Endothelial cell of umbilical vein (primary cell): Measurements from ENCODE around the gene TCF15. TPM values are rescaled to one million over a fixed set of nuclear protein-coding genes. Genes with fewer than 3 reads are reported as not detected.

Experiments used
- BruUV-seq: library from RNA; stranded (reverse); fragments of 400-500 nt; replicated peaks from 2 replicates; lab custom pipeline; 2021; lab: Mats Ljungman, UMichigan
- CTCF ChIA-PET: fragments of 300-600, 350-600 bp; sonication (Branson Sonifier 250); formaldehyde crosslinking; loops from one replicate; lab custom pipeline; 2021; ENCODE audit warnings: antibody characterized with exemption, inconsistent platforms; lab: Charles Lee
- POLR2A ChIA-PET: fragments of 300-600, 350-600 bp; sonication (Branson Sonifier 250); formaldehyde crosslinking; loops from one replicate; lab custom pipeline; 2021; ENCODE audit warnings: antibody characterized with exemption, inconsistent platforms; lab: Charles Lee
- DNase-seq: peaks from one replicate; pipeline ENCODE4 v3.0.0-alpha.2; 2011; ENCODE audit warnings: low read depth, low spot score
- FAIRE-seq: peaks from 2 replicates; lab custom pipeline; 2011; peaks lifted over from hg19 to GRCh38; lab: Jason Lieb, UNC
- H2AFZ ChIP-seq: 2 replicates; pipeline ENCODE4 v1.6.0; 2012; ENCODE audit warnings: low read depth, low read length, control low read depth, inconsistent platforms
- H3K27ac ChIP-seq: 2 replicates; pipeline ENCODE4 v1.5.1; 2011; ENCODE audit warnings: low read depth, mild to moderate bottlenecking, control low read depth, low read length, moderate library complexity; ENCODE audit not compliant: insufficient read depth
- H3K27me3 ChIP-seq, 2 experiments: 2 replicates each; pipeline versions ENCODE4 v1.6.0 to v1.6.1; 2011; ENCODE audit warnings: low read length in 2 of 2, mixed read lengths in 1 of 2; ENCODE audit not compliant: control insufficient read depth in 2 of 2, insufficient read depth in 2 of 2
- H3K36me3 ChIP-seq, 2 experiments: 2 replicates in 1 of 2; 3 replicates in 1 of 2; pipeline ENCODE4 v1.5.1; 2011; ENCODE audit warnings: low read length in 2 of 2, mild to moderate bottlenecking in 1 of 2, moderate library complexity in 1 of 2; ENCODE audit not compliant: control insufficient read depth in 2 of 2, insufficient read depth in 2 of 2; ENCODE audit errors: extremely low read depth in 1 of 2
- H3K4me1 ChIP-seq: 3 replicates; pipeline ENCODE4 v1.5.1; 2011; ENCODE audit warnings: mild to moderate bottlenecking, low read length; ENCODE audit not compliant: control insufficient read depth, insufficient read depth; ENCODE audit errors: extremely low read depth
- H3K4me2 ChIP-seq: 2 replicates; pipeline ENCODE4 v1.6.1; 2011; ENCODE audit warnings: low read length, control low read depth, mixed read lengths; ENCODE audit not compliant: insufficient read depth
- H3K4me3 ChIP-seq, 3 experiments: fragments of 200-600 bp in 1 of 3; sonication (generic), shearing (Covaris generic) in 1 of 3; replicated peaks in 1 of 3; 2 replicates each; pipeline ENCODE4 v1.5.1; 2011 to 2016; ENCODE audit warnings: control low read depth in 3 of 3, low read length in 3 of 3, mild to moderate bottlenecking in 2 of 3, inconsistent platforms in 1 of 3, low read depth in 1 of 3, moderate library complexity in 1 of 3; ENCODE audit not compliant: insufficient read depth in 1 of 3
- H3K79me2 ChIP-seq: 2 replicates; pipeline ENCODE4 v1.6.0; 2012; ENCODE audit warnings: low read length, inconsistent platforms; ENCODE audit not compliant: control insufficient read depth, insufficient read depth
- H3K9ac ChIP-seq: replicated peaks from 2 replicates; pipeline ENCODE3; 2011; ENCODE audit warnings: low read length, control low read depth; ENCODE audit not compliant: insufficient read depth; ENCODE audit errors: extremely low read depth
- H3K9me1 ChIP-seq: replicated peaks from 3 replicates; pipeline ENCODE4 v1.6.0; 2011; ENCODE audit warnings: mild to moderate bottlenecking, low read length; ENCODE audit not compliant: control insufficient read depth, insufficient read depth; ENCODE audit errors: extremely low read depth
- H3K9me3 ChIP-seq: replicated peaks from 2 replicates; pipeline ENCODE4 v1.5.1; 2012; ENCODE audit warnings: low read length, inconsistent platforms; ENCODE audit not compliant: control insufficient read depth, insufficient read depth
- H4K20me1 ChIP-seq: replicated peaks from 2 replicates; pipeline ENCODE3; 2011; ENCODE audit warnings: mild to moderate bottlenecking, low read length; ENCODE audit not compliant: control insufficient read depth, insufficient read depth; ENCODE audit errors: extremely low read depth
- EZH2 ChIP-seq: IDR thresholded peaks from 2 replicates; pipeline ENCODE4 v1.6.1; 2012; ENCODE audit warnings: borderline replicate concordance, low read depth, mild to moderate bottlenecking, moderate library complexity, low read length, inconsistent platforms; ENCODE audit not compliant: severe bottlenecking
- FOS ChIP-seq: IDR thresholded peaks from 2 replicates; pipeline ENCODE4 v1.6.1; 2011; ENCODE audit warnings: mild to moderate bottlenecking, low read length, moderate library complexity, borderline replicate concordance; ENCODE audit not compliant: insufficient read depth
- GATA2 ChIP-seq: IDR thresholded peaks from 2 replicates; pipeline ENCODE4 v1.7.0; 2011; ENCODE audit warnings: low read depth, mild to moderate bottlenecking, moderate library complexity, mixed read lengths, low read length; ENCODE audit not compliant: insufficient read length, insufficient read depth
- JUN ChIP-seq: IDR thresholded peaks from 2 replicates; pipeline ENCODE4 v1.6.1; 2011; ENCODE audit warnings: borderline replicate concordance, low read depth; ENCODE audit not compliant: insufficient read length, insufficient read depth
- MYC ChIP-seq: IDR thresholded peaks from one replicate; pipeline ENCODE4 v1.6.1; 2011; ENCODE audit warnings: mild to moderate bottlenecking, low read depth, low read length
- POLR2A ChIP-seq: IDR thresholded peaks from 2 replicates; pipeline ENCODE4 v1.6.1; 2012; ENCODE audit warnings: low read depth, mild to moderate bottlenecking, control low read depth, low read length
- dilution Hi-C: fragments of 300-500 bp; cut with MboI; formaldehyde crosslinking; loops from one replicate; pipeline ENCODE4 v1.15.0; 2019; ENCODE audit warnings: low sequenced_read_pairs; ENCODE audit not compliant: extremely low pct_ligation_motif_present
- intact Hi-C: fragments of 100-400 bp; cut with micrococcal nuclease; formaldehyde crosslinking; loops from one replicate; pipeline ENCODE4 v1.10.0; 2022
- polyA plus RNA-seq, 4 experiments: library from polyadenylated mRNA; depleted of rRNA in 3 of 4; stranded (reverse) in 3 of 4; unstranded in 1 of 4; fragments of >200 nt; gene quantifications; 2 replicates each; pipeline versions ENCODE4 v1.2.1 to v1.2.3, GENCODE V29; 2011 to 2012; ENCODE audit warnings: missing spikeins in 1 of 4
- total RNA-seq: library from RNA; stranded (reverse); gene quantifications from 2 replicates; pipeline ENCODE4 v1.2.3, GENCODE V29; 2021
- TF ChIP-seq, protein P1 (sequence below): IDR thresholded peaks from 2 replicates; pipeline ENCODE4 v1.6.1; 2011; ENCODE audit not compliant: insufficient read depth, insufficient read length

TCF15 gene
- total and polyA plus RNA-seq, 2 donors (not counting 3 experiments of a cell fraction or from before 2014, with no cell fraction given) = 0.07 to 1.3 TPM

DNA sequence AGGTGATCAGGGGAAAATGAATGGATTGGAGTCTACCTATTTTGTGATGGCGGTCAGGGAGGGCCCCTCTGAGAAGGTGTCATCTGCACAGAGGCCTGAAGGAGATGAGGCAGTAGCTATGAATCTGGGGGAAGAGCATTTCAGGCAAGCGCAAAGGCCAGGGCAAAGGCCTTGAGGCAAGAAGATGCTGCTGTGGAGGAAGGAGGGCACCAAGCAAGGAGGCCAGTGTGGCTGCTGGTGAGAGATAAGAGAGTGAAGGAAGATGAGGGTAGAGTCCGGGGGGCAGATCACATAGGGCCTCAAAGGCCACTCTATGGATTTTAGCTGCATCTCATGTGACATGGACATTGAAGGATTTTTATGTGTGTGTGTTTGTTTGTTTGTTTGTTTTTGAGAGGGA is 45.9 kb downstream of the TCF15 start:
- H3K4me1 ChIP-seq = no peaks in the 10 kb centered on the region
- no peak overlapping the region for H3K9ac ChIP-seq
- H3K4me3 ChIP-seq = no peak overlapping the region
- H3K27ac ChIP-seq = no peak overlapping the region
- no peaks in the 10 kb centered on the region for H3K9me1 ChIP-seq
- no peak for TF ChIP-seq POLR2A
- no peak for TF ChIP-seq JUN
- no peak for TF ChIP-seq EZH2
- TF ChIP-seq, protein P1, sequence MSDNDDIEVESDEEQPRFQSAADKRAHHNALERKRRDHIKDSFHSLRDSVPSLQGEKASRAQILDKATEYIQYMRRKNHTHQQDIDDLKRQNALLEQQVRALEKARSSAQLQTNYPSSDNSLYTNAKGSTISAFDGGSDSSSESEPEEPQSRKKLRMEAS = no peak
- TF ChIP-seq GATA2 = no peak
- TF ChIP-seq FOS = no peak
- H3K79me2 ChIP-seq = no peaks in the 10 kb centered on the region
- FAIRE-seq (no peak), DNase-seq (no peak)
- no peak overlapping the region for H3K4me2 ChIP-seq
- no peaks in the 10 kb centered on the region for H4K20me1 ChIP-seq
- peaks cover 0 to 12% of the 10 kb centered on the region in 2 experiments for H3K27me3 ChIP-seq
- dilution Hi-C loops (no loop called here), intact Hi-C loops (no loop called here)
- no peaks in the 10 kb centered on the region for H3K36me3 ChIP-seq
- BruUV-seq = no TSS peak
- no peaks in the 10 kb centered on the region for H3K9me3 ChIP-seq
- no peak overlapping the region for H2AFZ ChIP-seq
- POLR2A ChIA-PET = interaction anchor here (0.5 kb wide), 1 partner anchor 29 kb away, joined by 8 read pairs; no protein-coding TSS in a partner anchor
- CTCF ChIA-PET = interaction anchor here (2.1 to 6.0 kb wide), 4 partner anchors 12 to 175 kb away, joined by 9 to 298 read pairs (median 34); no protein-coding TSS in a partner anchor

- dilution Hi-C loops (no loop called here), intact Hi-C loops (no loop called here)
- POLR2A ChIA-PET = no interaction called here
- CTCF ChIA-PET = interaction anchor here (1.2 to 6.0 kb wide), 10 partner anchors 9 to 176 kb away, joined by 3 to 298 read pairs (median 12); no protein-coding TSS in a partner anchor
- TF ChIP-seq JUN (no peak), GATA2 (no peak), MYC (no peak)
- TF ChIP-seq, protein P1 = no peak
- H3K9ac ChIP-seq = no peak overlapping the region
- H3K4me1 ChIP-seq = no peaks in the 10 kb centered on the region
- no peaks in the 10 kb centered on the region for H3K9me3 ChIP-seq
- no peak overlapping the region for H3K4me3 ChIP-seq
- no peak overlapping the region for H2AFZ ChIP-seq
- no peaks in the 10 kb centered on the region for H3K9me1 ChIP-seq
- no TSS peak for BruUV-seq
- no peaks in the 10 kb centered on the region for H3K36me3 ChIP-seq
- no peak overlapping the region for H3K27ac ChIP-seq
- H3K27me3 ChIP-seq = peaks cover 0 to 12% of the 10 kb centered on the region in 2 experiments
- FAIRE-seq (no peak), DNase-seq (no peak)
- no peaks in the 10 kb centered on the region for H3K79me2 ChIP-seq
- no peak overlapping the region for H3K4me2 ChIP-seq
- H4K20me1 ChIP-seq = no peaks in the 10 kb centered on the region
Observed at GRCh38 chr20:563187-563586, 46.9 kb downstream of the TCF15 start.
